Measurements from ENCODE around the gene SENP7. TPM values are rescaled to one million over a fixed set of nuclear protein-coding genes. Genes with fewer than 3 reads are reported as not detected.
"Not testable (repeated sequence)": the region's sequence is repeated elsewhere in the genome, so short reads cannot be mapped to it uniquely, and the experiment has no call there.

The SENP7 gene
- polyA plus RNA-seq, 3 donors: 4.7 to 8.8 (median 6.0) TPM

DNA sequence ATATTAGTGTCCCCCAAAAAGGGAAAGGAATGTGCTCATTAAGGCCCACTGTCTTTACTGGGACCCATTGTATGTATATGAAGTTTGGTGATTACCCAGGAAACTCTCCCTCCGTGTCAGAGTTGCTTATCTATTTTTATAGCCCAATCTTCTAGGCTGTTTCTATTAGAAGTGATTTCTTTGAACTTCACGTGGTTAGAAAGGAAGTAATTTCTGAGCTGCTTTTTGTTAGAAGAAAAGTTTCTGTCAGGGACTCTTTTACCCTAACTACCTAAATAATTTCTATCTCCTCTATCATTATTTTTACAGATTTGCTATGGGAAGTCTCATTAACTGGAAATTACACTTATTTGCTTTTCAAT is 17.7 kb upstream of the SENP7 start:
- 39 to 63% (median 43%) methylated on average over 2 of the region's 2 CpGs for WGBS, 3 donors

DNA sequence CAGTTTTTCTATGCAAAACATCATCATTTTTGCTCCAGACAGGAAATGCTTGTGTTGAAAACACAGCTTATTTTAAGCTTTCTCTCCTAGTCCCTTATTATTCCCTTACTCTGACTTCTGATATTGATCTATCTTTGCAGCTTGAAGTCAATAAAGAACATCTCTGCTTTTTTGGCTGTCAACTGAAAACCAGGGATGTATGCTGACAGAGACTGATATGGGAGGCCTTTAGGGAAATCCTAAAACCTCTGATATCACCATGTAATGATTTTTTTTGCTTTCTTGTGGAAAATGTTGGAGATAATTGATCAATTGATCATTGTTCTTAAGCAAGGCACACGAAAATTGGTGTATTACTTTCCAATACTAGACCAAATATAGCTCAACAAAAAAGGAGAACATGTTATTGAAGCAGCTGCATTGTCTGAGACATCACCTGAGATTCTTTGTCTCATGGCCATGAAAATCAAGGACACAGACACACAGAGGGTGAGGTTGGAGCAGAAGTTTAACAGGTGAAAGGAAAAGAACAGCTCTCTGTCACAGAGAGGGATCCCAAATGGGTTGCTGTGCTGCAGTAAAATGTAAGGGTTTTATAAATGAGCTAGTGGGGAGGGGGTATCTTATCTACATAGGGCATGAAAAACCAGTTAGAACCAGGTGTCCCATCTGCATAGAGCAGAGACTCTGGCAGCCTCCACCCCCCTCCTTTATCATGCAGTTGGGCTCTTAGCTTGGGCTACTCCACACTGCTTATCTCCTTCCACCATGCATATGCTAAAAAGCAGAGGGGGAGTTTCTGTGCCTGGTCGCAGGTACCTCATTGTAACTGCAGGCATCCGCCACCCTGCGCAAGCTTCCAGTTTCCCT is 17.0 kb upstream of the SENP7 start:
- 78 to 86% (median 81%) methylated on average over 4 of the region's 4 CpGs for WGBS, 3 donors
- H3K27ac ChIP-seq (ENCODE audit: low read depth, low read length): no peak overlapping the region

More for the DNA sequence above, 17.7 kb upstream of the SENP7 start:
- no peak overlapping the region for H3K27ac ChIP-seq (ENCODE audit: low read depth, low read length)

DNA sequence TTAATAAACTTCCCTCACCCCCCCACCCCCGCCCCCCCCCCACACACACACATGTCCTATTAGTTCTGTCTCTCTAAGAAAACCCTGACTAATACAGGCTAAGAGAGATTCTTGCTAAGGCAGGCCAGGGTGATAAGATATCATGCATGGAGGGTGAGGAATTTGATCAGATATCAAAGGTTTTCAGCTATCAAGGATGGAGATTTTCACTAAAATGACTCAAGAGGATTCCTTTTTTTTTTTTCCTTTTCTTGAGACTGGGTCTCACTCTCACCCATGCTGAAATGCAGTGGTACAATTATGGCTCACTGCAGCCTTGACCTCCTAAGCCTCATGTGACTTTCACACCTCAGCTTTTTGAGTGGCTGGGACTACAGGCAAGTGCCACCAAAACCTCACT is 14.9 kb upstream of the SENP7 start:
- WGBS, 3 donors: 20 to 40% (median 33%) methylated on average over 1 of the region's 1 CpG
- H3K27ac ChIP-seq (ENCODE audit: low read depth, low read length): no peak overlapping the region

DNA sequence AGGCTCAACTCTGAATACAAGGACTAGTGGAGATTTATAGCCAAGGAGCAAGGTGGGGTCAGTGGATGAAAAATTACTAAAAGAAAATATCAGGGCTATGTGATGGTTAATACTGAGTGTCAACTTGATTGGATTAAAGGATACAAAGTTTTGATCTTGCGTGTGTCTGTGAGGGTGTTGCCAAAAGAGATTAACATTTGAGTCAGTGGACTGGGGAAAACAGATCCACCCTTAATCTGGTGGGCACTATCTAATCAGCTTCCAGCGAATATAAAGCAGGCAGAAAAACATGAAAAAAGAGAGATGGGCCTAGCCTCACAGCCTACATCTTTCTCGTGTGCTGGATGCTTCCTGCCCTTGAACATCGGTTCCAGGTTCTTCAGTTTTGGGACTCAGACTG is 14.4 kb upstream of the SENP7 start:
- WGBS, 3 donors: 77 to 88% (median 83%) methylated on average over 4 of the region's 4 CpGs
- H3K27ac ChIP-seq (ENCODE audit: low read depth, low read length): no peak overlapping the region

DNA sequence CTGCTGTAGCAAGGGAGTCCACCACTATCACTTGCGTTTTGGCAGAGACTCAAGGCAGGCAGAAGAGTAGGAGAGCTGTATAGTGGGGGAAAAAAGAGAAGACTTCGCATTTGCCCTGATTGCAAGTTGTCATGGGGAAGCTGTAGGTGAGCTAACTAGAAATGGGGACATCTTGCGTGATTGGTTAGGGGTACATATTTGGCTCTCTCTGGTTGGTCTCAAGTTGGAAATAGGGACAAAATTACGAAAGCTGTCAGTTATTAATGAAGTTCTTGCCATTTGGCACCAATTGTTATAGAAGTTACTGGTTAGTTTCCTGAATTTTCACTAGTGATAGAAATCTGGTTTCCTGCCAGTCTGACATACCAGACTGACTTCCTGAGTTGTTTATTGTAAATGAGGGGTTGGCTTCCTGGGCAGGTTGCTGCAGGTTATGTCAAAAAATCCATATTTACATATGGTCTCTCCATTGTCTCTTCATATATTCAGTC is 8.2 kb upstream of the SENP7 start:
- no peak overlapping the region for H3K27ac ChIP-seq (ENCODE audit: low read depth, low read length)
- 36 to 64% (median 45%) methylated on average over 4 of the region's 4 CpGs for WGBS, 3 donors

DNA sequence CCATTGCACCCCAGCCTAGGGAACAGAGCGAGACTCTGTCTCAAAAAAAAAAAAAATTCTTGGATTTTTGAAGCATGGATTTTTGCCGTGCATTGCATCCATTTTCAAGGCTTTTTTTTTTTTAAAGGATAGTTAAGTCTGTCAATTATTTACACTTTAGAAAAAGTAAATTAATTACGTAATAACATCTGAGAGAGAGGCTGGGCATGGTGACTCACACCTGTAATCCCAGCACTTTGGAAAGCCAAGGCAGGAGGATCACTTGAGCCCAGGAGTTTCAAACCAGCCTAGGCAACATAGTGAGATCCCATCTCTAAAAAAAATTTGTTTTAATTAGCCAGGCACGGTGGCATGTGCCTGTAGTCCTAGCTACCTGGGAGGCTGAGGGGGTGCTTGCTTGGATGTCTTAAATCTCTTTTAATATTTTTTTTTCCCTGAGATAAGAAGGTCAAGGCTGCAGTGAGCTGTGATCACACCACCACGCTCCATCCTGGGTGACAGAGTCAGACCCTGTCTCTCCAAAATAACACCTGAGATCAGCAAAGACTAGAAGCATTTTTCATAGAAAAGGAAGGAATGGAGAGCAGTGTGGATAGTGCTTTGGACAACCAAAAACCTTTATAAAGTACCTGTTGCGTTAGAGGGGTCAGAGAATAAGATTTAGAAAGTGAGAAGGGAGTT is 6.8 kb upstream of the SENP7 start:
- 54 to 92% (median 92%) methylated on average over 6 of the region's 6 CpGs for WGBS, 3 donors
- no peak overlapping the region for H3K27ac ChIP-seq (ENCODE audit: low read depth, low read length)

DNA sequence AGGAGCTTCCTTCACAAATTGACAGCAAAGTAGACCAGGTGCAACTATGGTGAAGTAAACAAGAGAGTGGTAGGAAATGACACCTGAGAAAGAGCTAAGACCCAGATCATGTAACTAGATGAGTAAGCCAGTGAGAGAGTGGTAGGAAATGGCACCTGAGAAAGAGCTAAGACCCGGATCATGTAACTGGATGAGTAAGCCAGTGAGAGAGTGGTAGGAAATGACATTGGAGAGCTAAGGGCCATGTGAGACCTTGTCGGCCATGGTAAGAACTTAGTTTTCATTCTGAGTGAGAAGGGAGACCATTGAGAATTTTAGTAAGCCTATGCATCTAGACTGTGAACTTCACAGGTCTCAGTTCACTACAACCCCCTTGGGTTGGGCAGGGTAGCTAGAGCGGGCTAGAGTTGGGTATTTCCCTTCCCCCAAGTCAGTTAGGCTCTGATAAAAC is 5.4 kb upstream of the SENP7 start:
- whole genome bisulfite sequencing, 3 donors: 63 to 82% (median 77%) methylated on average over 3 of the region's 3 CpGs
- H3K27ac ChIP-seq (ENCODE audit: low read depth, low read length): no peak overlapping the region

DNA sequence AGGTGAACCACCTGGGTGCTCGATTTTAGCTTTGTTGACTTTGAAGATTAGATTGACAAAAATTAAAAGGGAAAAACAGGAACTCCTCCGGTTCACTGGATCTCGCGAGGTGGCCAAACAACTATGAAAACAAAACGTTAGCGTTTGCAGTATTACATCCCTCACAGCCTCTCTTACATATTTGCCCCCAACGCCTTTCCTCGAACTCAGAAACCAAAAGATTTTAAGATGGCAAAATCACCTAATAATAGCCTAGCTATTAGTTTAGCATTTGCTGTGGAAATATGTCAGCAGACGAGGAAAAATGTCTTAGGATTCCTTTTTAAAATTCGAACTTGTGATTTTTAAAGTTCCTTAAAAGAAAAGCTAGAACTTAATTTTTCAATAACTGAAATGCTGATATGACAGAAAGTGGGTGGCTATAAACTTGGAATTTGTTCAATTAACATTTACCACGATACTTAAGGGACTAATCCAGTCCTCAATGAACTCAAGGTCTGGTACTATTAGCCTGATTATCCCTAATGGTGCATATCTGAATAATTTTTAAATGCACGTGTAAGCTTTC is 491 bp upstream of the SENP7 start:
- 12 to 14% (median 13%) methylated on average over 12 of the region's 12 CpGs for WGBS, 3 donors
- H3K27ac ChIP-seq (ENCODE audit: low read depth, low read length): peak overlapping the region; percentile 94

DNA sequence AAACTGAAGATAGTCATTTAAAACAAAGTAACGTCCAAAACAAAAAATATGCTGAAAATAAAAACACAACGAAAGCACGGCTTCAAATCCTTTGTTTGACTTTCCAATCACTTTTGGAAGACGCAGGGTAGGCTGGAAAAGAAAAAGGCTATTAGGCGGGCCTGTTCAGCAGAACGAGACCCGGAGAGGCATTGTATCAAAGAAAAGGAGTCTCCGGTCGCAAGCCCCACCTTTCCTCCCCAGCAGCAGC is 691 bp downstream of the SENP7 start:
- no peak overlapping the region for H3K27ac ChIP-seq (ENCODE audit: low read depth, low read length)
- 0% methylated on average over 9 of the region's 9 CpGs for WGBS, 3 donors

DNA sequence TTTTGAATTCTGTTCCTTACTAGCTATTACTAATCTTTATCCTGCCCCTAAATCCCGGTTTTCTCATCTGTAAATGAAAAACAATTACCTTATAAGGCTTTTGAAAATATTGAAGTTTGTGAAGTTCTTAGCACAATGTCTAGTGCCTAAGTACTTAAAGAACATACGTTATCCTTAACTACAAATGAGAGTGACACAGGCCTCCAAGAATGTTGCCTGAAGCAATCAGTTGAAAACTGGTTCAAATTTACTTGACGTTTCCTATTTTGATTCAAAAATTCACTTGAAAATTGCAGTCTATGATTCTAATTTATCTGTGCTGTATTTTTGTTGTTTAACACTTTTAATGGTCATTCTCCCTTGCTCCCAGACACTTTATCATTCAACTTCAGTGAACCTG is 3.2 kb downstream of the SENP7 start:
- no peak overlapping the region for H3K27ac ChIP-seq (ENCODE audit: low read depth, low read length)
- 79 to 93% (median 90%) methylated on average over 3 of the region's 3 CpGs for WGBS, 3 donors

DNA sequence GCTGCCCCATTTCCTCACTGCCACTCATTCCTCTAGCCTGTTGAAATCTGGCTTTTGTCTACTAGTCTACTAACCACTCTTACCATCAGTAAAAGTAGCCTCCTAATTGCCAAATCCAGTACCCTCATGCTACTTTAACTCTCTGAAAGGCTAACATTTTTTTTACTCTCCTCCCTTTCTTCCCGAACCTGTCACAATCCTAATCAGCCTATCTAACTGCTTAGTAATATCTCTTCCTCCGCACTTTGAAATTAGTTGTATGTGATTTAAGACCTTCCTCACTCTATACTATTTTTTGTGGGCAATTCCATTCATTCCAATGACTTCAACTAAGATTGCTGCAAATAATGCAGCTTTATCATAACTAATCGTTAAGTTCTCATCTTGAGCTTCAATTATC is 3.7 kb downstream of the SENP7 start:
- WGBS, 3 donors: 56 to 85% (median 84%) methylated on average over 3 of the region's 3 CpGs

DNA sequence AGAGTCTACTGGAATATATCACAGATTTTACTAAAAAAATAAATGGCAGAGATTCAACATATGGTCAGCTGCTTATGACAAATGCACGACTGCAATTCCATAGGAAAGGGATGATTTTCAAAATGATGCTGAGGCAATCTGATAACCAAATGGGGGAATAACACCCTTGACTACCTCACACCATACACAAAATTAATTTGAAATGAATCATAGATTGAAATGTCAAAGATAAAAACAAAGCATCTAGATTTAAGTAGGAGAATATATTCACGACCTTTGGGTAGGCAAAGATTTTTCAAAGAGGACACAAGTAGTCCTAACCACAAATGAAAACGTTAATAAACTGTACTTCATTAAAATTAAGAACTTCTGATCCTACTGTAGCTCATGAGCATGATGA is 11.2 kb downstream of the SENP7 start:
- no peak overlapping the region for H3K27ac ChIP-seq (ENCODE audit: low read depth, low read length)
- 75 to 78% (median 76%) methylated on average over 3 of the region's 3 CpGs for WGBS, 3 donors

More for the DNA sequence above, 3.7 kb downstream of the SENP7 start:
- H3K27ac ChIP-seq (ENCODE audit: low read depth, low read length): no peak overlapping the region

DNA sequence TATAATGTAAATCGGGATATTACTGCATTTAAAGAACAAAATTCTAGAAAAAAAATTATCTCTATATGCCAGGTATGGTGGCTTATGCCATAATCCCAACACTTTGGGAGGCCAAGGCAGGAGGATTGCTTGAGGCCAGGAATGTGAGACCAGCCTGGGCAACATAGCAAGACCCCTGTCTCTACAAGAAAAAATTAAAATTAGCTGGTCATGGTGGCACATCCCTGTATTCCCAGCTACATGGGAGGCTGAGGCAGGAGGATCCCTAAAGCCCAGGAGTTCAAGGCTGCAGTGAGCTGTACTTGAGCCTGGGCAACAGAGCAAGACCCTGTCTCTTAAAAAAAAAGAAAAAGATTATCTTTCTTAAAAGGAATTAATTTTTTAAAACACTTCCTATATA is 12.8 kb downstream of the SENP7 start:
- 95 to 96% (median 95%) methylated on average over 1 of the region's 1 CpG for WGBS, 3 donors
- H3K27ac ChIP-seq (ENCODE audit: low read depth, low read length): no peak overlapping the region

DNA sequence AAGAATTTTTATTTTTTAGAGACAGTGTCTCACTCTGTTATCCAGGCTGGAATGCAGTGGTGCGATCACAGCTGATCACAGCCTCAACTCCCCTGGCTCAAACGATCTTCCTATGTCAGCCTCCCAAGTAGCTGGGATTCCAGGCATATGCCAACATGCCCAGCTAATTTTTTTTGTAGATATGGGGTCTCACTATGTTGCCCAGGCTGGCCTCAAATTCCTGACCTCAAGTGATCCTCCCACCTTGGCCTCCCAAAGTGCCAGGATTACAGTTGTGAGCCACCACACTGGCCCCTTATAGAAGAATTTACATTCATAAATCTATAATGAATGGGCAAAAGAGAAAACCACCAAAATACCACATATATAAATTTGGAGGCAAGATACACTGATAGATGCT is 15.2 kb downstream of the SENP7 start:
- 96 to 97% (median 96%) methylated on average over 2 of the region's 2 CpGs for WGBS, 3 donors
- no peak overlapping the region for H3K27ac ChIP-seq (ENCODE audit: low read depth, low read length)

DNA sequence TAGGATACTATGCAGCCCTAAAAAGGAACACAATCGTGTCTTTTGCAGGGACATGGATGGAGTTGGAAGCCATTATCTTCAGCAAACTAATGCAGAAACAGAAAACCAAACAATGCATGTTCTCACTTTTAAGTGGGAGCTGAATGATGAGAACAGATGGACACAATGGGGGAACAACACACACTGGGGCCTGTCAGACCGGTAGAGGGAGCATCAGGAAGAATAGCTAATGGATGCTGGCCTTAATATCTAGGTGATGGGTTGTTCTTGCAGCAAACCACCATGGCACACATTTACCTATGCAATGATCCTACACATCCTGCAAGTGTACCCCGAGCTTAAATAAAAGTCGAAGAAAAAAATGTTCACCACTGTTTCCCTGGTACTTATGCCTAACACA is 17.5 kb downstream of the SENP7 start:
- WGBS, 3 donors: 87 to 89% (median 89%) methylated on average over 4 of the region's 4 CpGs
- no peak overlapping the region for H3K27ac ChIP-seq (ENCODE audit: low read depth, low read length)

DNA sequence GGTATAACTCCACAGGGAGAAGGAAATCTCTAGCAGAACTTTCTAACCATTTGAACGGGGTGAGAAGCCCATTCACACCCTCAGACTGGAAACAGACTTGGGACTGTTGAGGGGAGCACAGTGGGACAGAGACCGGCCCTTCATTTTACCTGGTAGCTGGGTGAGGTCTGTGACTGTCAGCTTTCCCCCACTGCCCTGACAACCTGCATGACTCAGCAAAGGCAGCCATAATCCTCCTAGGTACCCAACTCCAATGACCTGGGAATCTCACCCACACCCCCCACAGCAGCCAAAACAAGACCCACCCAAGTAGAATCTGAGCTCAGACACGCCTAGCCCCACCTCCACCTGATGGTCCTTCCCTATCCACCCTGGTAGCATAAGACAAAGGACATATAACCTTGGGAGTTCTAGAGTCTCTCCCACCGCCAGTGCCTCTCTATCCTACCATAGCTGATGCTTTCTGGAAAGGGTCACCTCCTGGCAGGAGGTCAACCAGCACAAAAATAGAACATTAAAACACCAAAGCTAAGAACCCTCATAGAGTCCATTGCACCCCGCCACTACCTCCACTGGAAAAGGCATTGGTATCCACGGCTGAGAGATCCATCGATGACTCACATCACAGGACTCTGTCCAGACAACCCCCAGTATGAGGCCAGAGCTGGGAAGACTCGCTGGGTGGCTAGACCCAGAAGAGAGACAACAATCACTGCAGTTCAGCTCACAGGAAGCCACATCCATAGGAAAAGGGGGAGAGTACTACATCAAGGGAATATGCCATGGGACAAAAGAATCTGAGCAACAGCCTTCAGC is 28.0 kb downstream of the SENP7 start:
- no peak overlapping the region for H3K27ac ChIP-seq (ENCODE audit: low read depth, low read length)
- 94 to 97% (median 94%) methylated on average over 8 of the region's 8 CpGs for WGBS, 3 donors

DNA sequence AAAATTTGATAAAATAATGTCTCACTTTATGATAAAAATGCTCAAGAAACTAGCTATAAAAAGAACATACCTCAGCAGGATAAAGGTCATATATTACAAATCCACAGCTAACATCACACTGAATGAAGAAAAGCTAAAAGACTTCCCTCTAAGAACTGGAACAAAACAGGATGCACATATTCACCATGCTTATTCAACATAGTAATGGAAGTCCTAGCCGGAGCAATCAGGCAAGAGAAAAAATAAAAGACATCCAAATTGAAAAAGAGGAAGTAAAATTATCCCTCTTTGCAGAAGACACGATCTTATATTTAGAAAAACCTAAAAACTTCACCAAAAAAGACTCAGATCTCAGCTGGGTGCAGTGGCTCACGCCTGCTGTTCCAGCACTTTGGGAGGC is 34.0 kb downstream of the SENP7 start:
- WGBS, 3 donors: 61 to 84% (median 76%) methylated on average over 3 of the region's 3 CpGs
- no peak overlapping the region for H3K27ac ChIP-seq (ENCODE audit: low read depth, low read length)

DNA sequence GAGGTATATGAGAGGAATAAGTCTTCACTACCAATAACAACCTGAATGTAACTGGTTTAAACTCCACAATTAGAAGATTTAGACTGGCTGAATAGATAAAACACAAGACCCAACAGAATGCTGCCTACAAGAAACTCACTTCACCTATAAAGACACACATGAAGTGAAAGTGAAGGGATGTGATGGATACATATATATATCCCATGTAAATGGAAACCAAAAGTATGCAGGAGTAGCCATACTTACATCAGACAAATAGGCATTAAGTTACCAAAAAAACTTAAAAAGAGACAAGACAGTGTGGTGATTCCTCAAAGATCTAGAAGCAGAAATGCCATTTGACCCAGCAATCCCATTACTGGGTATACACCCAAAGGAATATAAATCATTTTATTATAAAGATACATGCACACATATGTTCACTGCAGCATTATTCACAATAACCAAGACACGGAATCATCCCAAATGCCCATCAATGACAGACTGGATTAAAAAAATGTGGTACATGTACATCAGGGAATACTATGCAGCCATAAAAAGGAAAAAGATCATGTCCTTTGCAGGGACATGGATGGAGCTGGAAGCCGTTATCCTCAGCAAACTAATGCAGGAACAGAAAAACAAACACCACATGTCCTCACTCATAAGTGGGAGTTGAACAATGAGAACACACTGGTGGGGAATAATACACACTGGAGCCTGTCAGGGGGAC is 38.0 kb downstream of the SENP7 start:
- not testable (repeated sequence) for H3K27ac ChIP-seq (ENCODE audit: low read depth, low read length)
- WGBS, 3 donors: 94 to 97% (median 96%) methylated on average over 2 of the region's 2 CpGs
